LNCaP clone FGC (cell line): ENCODE results near the gene AP3B1.
"Not testable (repeated sequence)": the region's sequence is repeated elsewhere in the genome, so short reads cannot be mapped to it uniquely, and the experiment has no call there.

Source experiments
- DNase-seq: peaks from one replicate; pipeline ENCODE4 v3.0.0-alpha.2; 2011; ENCODE audit warnings: low read depth
- H3K4me3 ChIP-seq: 2 replicates; pipeline ENCODE4 v1.5.1; 2011; ENCODE audit warnings: mild to moderate bottlenecking, low read depth, low read length, control low read depth
- TF ChIP-seq, protein P1 (sequence below): IDR thresholded peaks from 2 replicates; pipeline ENCODE4 v1.5.1; 2012; ENCODE audit warnings: mild to moderate bottlenecking; ENCODE audit not compliant: control insufficient read depth, insufficient read depth; ENCODE audit errors: extremely low read depth

AP3B1 gene

DNA sequence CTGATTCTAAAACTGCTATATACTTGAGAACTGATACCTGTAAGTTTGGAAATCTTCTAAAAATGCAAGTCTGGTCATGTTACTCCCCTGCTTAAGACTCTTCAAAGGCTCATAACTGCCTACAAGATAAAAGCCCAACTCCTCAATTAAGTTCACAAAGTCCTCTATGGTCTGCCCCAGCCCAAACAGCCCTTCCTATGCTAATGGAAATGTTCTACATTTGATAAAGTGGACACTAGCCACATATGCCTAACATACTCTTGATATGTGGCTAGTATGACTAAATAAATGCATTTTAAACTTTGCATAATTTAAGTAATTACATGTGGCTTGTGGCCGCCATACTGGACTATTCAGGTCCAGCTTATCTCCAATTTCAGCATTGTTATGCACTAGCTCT is 204.5 kb downstream of the AP3B1 start:
- no peak overlapping the region for H3K4me3 ChIP-seq
- TF ChIP-seq, protein P1, sequence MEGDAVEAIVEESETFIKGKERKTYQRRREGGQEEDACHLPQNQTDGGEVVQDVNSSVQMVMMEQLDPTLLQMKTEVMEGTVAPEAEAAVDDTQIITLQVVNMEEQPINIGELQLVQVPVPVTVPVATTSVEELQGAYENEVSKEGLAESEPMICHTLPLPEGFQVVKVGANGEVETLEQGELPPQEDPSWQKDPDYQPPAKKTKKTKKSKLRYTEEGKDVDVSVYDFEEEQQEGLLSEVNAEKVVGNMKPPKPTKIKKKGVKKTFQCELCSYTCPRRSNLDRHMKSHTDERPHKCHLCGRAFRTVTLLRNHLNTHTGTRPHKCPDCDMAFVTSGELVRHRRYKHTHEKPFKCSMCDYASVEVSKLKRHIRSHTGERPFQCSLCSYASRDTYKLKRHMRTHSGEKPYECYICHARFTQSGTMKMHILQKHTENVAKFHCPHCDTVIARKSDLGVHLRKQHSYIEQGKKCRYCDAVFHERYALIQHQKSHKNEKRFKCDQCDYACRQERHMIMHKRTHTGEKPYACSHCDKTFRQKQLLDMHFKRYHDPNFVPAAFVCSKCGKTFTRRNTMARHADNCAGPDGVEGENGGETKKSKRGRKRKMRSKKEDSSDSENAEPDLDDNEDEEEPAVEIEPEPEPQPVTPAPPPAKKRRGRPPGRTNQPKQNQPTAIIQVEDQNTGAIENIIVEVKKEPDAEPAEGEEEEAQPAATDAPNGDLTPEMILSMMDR = no peak
- DNase-seq = no peak

DNA sequence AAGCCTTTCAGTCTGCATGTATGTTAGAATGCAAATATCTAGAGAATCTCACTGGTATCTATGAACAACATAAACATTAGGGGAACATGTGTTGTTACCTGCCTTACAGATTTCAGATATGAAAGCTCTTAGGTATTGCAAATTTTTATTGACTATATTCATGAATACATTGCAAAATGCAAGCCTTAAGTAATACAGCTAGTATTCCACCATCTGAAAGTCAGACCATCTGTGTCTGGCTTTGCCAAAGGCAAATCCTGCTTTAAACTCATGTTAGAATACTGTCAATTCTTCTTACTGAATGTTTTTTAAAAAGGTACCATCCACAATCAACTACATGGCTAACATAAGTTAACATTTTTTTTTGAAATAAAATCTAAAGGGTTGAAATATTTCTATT is 215.6 kb downstream of the AP3B1 start:
- DNase-seq = no peak
- TF ChIP-seq, protein P1 = no peak

DNA sequence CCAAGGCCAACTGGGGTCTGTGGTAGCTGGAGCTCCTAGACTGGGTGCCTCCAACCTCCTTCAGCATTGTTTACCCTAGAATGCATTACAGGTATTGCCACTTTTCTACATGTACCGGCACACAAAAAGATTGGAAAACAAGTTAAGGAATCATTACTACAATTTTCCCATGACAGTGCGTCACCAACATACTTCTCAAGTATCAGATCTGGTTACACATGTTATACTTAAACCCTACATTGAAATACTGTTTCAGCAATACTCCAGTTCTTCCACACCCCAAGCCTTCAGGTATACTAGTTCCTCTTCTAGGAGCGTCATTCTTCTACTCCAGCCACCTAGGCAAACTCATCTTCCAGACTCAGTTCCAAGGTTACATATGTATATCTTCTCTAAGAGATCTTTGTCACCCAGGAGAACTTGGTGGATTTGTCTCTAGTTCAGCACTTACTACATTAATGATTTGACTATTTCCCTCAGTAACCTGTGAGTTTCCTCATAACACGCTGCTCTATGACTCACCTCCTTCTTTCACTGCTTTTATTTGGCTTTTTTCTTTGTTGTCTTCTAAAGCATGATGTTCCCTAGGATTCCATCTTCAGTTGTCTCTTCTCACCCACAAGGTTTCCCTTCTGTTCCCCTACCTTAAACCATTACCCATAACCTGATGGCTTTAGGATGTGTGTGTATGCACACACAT is 217.0 kb downstream of the AP3B1 start:
- DNase-seq = no peak
- TF ChIP-seq, protein P1 = no peak
- no peak overlapping the region for H3K4me3 ChIP-seq

More for the DNA sequence above, 215.6 kb downstream of the AP3B1 start:
- H3K4me3 ChIP-seq = no peak overlapping the region

DNA sequence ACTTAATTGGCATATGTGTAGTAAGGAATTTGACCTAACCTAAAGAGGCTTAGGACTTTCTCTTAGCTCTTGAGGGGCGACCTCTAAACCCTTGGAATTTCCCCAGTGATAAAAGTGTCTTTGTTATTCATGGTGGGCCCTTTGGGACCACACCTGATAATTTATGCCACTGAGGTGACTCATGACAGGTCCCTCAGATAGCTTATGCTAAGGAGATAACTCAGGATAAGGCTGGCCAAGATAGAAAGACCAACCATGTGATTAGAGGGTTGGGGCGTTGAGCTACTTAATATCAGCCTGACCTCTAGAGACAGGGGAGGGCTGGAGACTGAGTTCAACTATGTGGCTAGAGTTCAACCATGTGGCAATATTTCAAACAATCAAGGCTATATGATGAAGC is 218.1 kb downstream of the AP3B1 start:
- DNase-seq = no peak
- TF ChIP-seq, protein P1 = no peak

DNA sequence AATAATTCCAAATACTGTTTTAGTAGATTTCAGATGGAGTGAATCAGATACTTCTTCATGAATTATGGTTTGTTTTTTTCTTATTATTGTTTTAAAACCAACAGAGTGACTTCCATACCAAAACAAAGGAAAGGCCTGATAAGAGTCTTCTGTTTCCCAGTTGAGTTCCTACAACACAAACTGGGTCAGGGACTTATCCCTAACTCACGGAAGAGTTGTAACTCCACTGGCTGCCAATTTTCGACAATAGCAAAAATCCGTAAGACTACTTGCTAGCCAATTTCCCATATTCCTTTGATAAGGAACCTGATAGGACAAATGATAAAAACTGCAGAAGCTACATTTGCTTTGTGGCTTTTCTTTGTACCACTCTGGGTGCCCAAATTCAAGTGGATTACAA is 219.2 kb downstream of the AP3B1 start:
- H3K4me3 ChIP-seq = no peak overlapping the region
- TF ChIP-seq, protein P1 = no peak
- no peak for DNase-seq

More for the DNA sequence above, 218.1 kb downstream of the AP3B1 start:
- no peak overlapping the region for H3K4me3 ChIP-seq

DNA sequence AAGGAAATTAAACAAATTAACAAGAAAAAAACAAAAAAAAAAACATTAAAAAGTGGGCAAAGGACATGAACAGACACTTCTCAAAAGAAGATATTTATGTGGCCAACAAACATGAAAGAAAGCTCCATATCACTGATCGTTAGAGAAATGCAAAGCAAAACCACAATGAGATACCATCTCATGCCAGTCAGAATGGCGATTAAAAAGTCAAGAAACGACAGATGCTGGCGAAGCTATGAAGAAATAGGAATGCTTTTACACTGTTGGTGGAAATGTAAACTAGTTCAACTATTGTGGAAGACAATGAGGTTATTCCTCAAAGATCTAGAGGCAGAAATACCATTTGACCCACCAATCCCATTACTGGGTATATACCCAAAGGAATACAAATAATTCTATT is 223.8 kb downstream of the AP3B1 start:
- H3K4me3 ChIP-seq, DNase-seq: not testable (repeated sequence)

DNA sequence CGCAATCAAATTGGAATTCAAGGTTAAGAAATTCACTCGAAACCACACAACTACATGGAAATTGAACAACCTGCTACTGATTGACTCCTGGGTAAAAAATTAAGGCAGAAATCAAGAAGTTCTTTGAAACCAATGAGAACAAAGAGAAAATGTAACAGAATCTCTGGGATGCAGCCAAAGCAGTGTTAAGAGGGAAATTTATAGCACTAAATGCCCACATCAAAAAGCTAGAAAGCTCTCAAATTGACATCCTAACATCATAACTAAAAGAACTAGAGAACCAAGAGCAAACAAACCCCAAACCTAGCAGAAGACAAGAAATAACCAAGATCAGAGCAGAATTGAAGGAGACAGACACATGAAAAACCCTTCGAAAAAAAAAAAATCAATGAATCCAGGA is 226.9 kb downstream of the AP3B1 start:
- not testable (repeated sequence) for DNase-seq, H3K4me3 ChIP-seq

DNA sequence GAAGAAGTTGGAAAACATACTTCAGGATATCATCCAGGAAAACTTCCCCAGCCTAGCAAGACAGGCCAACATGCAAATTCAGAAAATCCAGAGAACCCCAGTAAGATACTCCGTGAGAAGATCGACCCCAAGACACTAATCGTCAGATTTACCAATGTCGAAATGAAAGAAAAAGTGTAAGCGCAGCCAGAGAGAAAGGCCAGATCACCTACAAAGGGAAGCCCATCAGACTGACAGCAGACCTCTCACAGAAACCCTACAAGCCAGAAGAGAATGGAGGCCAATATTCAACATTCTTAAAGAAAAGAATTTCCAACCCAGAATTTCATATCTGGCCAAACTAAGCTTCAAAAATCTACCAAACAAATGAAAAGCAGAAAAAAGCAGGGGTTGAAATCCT is 227.8 kb downstream of the AP3B1 start:
- not testable (repeated sequence) for H3K4me3 ChIP-seq

DNA sequence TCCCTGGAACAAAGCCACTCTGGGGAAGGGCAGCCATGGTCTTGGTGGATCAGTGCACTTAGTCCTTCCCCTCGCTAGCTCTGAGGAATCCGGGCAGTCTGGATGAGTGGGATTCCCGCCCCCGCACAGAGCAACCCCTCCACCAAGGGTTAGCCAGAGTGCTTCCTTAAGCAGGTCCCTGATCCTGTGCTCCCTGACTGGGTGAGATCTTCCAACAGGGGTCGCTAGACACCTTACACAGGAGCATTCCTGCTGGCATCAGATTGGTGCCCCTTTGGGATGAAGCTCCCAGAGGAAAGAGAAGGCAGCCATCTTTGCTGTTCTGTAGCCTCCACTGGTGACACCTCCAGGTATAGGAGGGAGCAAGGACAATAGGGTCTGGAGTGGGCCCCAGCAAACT is 228.8 kb downstream of the AP3B1 start:
- DNase-seq = no peak
- no peak overlapping the region for H3K4me3 ChIP-seq
- TF ChIP-seq, protein P1 = 0 out of 2 replicates have a peak, but pooled peaks have one; percentile 3

More for the DNA sequence above, 227.8 kb downstream of the AP3B1 start:
- not testable (repeated sequence) for DNase-seq
